ENCODE data around the gene FMNL1. TPM values are rescaled to one million over a fixed set of nuclear protein-coding genes. Genes with fewer than 3 reads are reported as not detected.

FMNL1 gene
- polyA plus RNA-seq, 2 of the 4 experiments (the other 2 are of a cell fraction): 8.6 to 43.9 TPM

GRCh38 chr17:45269912-45270311 is 48.2 kb downstream of the FMNL1 start:
- no peak overlapping the region for H3K4me3 ChIP-seq
- FAIRE-seq: no peak
- no peak for ATAC-seq
- H3K9me3 ChIP-seq: no peaks in the 10 kb centered on the region
- no peak overlapping the region for H3K4me2 ChIP-seq
- TF ChIP-seq CEBPB (IDR thresholded peaks at IDR 0.05): peak in 1 of 2 experiments; percentile 4; a peak in 1 of 4 replicates
- no peak for TF ChIP-seq RARB (CRISPR knock-in tag; IDR thresholded peaks at IDR 0.05)
- H3K27ac ChIP-seq: peak overlapping the region in 1 of 2 experiments; percentile 2; a peak in 1 of 6 replicates
- WGBS (ENCODE audit: missing lambda C conversion rate): 79% methylated on average over 7 of the region's 7 CpGs
- ChIA-PET POLR2A (no interaction called here), CTCF (interaction anchor here (0.9 to 34.8 kb wide), 18 partner anchors 8 to 156 kb away, joined by 3 to 1120 read pairs (median 7); partner anchors contain the start of genes ACBD4 and FMNL1)
- DNase-seq (ENCODE audit: low read depth in 1 of 2, low spot score in 1 of 2): no peak
- peaks cover 29% of the 10 kb centered on the region for H3K4me1 ChIP-seq

DNA sequence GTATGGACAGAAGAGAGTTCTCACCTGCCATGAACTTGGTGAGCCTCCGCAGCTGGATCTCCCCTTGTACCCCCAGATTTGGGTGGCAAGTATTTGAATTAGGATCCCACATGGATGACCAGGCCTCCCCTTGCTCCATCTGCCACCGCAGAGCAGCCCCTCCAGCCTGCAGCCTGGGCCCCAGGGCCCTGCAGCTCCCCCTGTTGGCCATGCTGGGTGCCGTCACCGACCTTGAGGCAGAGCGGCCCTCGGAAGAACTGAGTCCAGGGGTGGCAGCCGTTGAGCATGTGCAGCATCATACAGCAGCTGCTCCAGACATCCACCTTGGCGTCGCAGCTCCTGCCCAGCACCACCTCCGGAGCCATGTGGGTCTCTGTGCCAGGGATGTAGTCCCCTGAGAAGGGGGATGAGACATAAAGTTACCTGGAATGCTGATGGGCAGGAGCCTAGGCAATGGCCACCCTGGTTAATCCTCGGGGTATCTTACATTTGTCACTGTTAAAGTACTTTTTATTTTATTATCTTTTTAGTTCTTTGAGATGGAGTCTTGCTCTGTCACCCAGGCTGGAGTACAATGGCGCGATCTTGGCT is 49.2 kb downstream of the FMNL1 start:
- no peaks in the 10 kb centered on the region for H3K9me3 ChIP-seq
- H3K27ac ChIP-seq: no peak overlapping the region
- DNase-seq (ENCODE audit: low read depth in 1 of 2, low spot score in 1 of 2) (peak in 1 of 2 experiments; percentile 68), FAIRE-seq (no peak), ATAC-seq (peak; percentile 36 to 72; a peak in 4 of 6 replicates)
- TF ChIP-seq PHF8 (IDR thresholded peaks at IDR 0.05; ENCODE audit: borderline replicate concordance, low read depth) (no peak), BHLHE40 (IDR thresholded peaks at IDR 0.05; ENCODE audit: low read depth, low read length) (no peak), HEYL (CRISPR knock-in tag; IDR thresholded peaks at IDR 0.05) (no peak), KDM5A (IDR thresholded peaks at IDR 0.05) (no peak), HOXB5 (CRISPR knock-in tag; IDR thresholded peaks at IDR 0.05) (no peak), TFCP2L1 (CRISPR knock-in tag; IDR thresholded peaks at IDR 0.05) (no peak), MAX (IDR thresholded peaks at IDR 0.05) (peak; percentile 33; the same call in 1 of the 2 replicates), HDAC2 (IDR thresholded peaks at IDR 0.05) (no peak), KDM1A (IDR thresholded peaks at IDR 0.05; ENCODE audit: low read depth) (no peak), FOSB (CRISPR knock-in tag; IDR thresholded peaks at IDR 0.05) (no peak), RFX5 (IDR thresholded peaks at IDR 0.05) (no peak), EP300 (IDR thresholded peaks at IDR 0.05) (no peak), CBX8 (IDR thresholded peaks at IDR 0.05) (no peak), ZNF302 (CRISPR knock-in tag; IDR thresholded peaks at IDR 0.05) (no peak), EHF (CRISPR knock-in tag; IDR thresholded peaks at IDR 0.05) (no peak), SREBF2 (IDR thresholded peaks at IDR 0.05) (no peak), NR3C1 (IDR thresholded peaks at IDR 0.05) (no peak), POLR2AphosphoS2 (conservative IDR thresholded peaks at IDR 0.05; ENCODE audit: low read length) (no peak), MAFK (IDR thresholded peaks at IDR 0.05; ENCODE audit: partially characterized antibody) (no peak), CHD2 (IDR thresholded peaks at IDR 0.05; ENCODE audit: low read length, partially characterized antibody) (no peak), SMC3 (IDR thresholded peaks at IDR 0.05) (peak; percentile 58), RCOR1 (IDR thresholded peaks at IDR 0.05; ENCODE audit: low read depth, low read length) (no peak), CBX2 (IDR thresholded peaks at IDR 0.05; ENCODE audit: borderline replicate concordance, low read depth) (no peak), ZSCAN20 (CRISPR knock-in tag; IDR thresholded peaks at IDR 0.05) (no peak), RAD21 (conservative IDR thresholded peaks at IDR 0.05 in 1 of 2, IDR thresholded peaks at IDR 0.05 in 1 of 2) (peak; percentile 45 to 46; a peak in 4 of 5 replicates), TP53 (CRISPR knock-in tag; IDR thresholded peaks at IDR 0.05) (no peak), MAZ (IDR thresholded peaks at IDR 0.05; ENCODE audit: borderline replicate concordance, low read depth, low read length) (no peak)
- TF ChIP-seq, protein P1, sequence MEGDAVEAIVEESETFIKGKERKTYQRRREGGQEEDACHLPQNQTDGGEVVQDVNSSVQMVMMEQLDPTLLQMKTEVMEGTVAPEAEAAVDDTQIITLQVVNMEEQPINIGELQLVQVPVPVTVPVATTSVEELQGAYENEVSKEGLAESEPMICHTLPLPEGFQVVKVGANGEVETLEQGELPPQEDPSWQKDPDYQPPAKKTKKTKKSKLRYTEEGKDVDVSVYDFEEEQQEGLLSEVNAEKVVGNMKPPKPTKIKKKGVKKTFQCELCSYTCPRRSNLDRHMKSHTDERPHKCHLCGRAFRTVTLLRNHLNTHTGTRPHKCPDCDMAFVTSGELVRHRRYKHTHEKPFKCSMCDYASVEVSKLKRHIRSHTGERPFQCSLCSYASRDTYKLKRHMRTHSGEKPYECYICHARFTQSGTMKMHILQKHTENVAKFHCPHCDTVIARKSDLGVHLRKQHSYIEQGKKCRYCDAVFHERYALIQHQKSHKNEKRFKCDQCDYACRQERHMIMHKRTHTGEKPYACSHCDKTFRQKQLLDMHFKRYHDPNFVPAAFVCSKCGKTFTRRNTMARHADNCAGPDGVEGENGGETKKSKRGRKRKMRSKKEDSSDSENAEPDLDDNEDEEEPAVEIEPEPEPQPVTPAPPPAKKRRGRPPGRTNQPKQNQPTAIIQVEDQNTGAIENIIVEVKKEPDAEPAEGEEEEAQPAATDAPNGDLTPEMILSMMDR (IDR thresholded peaks at IDR 0.05): peak; percentile 68
- TF ChIP-seq, protein P2, sequence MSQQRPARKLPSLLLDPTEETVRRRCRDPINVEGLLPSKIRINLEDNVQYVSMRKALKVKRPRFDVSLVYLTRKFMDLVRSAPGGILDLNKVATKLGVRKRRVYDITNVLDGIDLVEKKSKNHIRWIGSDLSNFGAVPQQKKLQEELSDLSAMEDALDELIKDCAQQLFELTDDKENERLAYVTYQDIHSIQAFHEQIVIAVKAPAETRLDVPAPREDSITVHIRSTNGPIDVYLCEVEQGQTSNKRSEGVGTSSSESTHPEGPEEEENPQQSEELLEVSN (IDR thresholded peaks at IDR 0.05; ENCODE audit: borderline replicate concordance, low read depth): no peak
- TF ChIP-seq, protein P3, sequence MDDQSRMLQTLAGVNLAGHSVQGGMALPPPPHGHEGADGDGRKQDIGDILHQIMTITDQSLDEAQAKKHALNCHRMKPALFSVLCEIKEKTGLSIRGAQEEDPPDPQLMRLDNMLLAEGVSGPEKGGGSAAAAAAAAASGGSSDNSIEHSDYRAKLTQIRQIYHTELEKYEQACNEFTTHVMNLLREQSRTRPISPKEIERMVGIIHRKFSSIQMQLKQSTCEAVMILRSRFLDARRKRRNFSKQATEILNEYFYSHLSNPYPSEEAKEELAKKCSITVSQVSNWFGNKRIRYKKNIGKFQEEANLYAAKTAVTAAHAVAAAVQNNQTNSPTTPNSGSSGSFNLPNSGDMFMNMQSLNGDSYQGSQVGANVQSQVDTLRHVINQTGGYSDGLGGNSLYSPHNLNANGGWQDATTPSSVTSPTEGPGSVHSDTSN (IDR thresholded peaks at IDR 0.05): no peak
- H3K4me1 ChIP-seq: peaks cover 21% of the 10 kb centered on the region
- CTCF ChIA-PET: interaction anchor here (0.8 to 34.8 kb wide), 22 partner anchors 8 to 136 kb away, joined by 3 to 1120 read pairs (median 6); partner anchors contain the start of genes ACBD4 and FMNL1
- no peak overlapping the region for H3K4me2 ChIP-seq
- WGBS (ENCODE audit: missing lambda C conversion rate): 81% methylated on average over 13 of the region's 13 CpGs
- no peak overlapping the region for H3K4me3 ChIP-seq
- POLR2A ChIA-PET: no interaction called here
